ENCODE data around the gene FRMD5.
"Not testable (repeated sequence)": the region's sequence is repeated elsewhere in the genome, so short reads cannot be mapped to it uniquely, and the experiment has no call there.

FRMD5 gene

GRCh38 chr15:44195151-44195740, at the start of gene FRMD5:
Gene FRMD5, minus strand, starts transcription at chr15:44195271.
- in situ Hi-C loops (cut with MboI; ENCODE audit: low pct_unique_long_range_greater_than_20kb, low sequenced_read_pairs, unreplicated experiment), result no loop called here
- DNase-seq (ENCODE audit: low spot score), result peak; percentile 97
- peak; percentile 4 for TF ChIP-seq CTCF (IDR thresholded peaks at IDR 0.05; ENCODE audit: extremely low read depth, insufficient read depth, missing control alignments)

- TF ChIP-seq CTCF (IDR thresholded peaks at IDR 0.05; ENCODE audit: extremely low read depth, insufficient read depth, missing control alignments), result no peak
- DNase-seq (ENCODE audit: low spot score), result no peak
- in situ Hi-C loops (cut with MboI; ENCODE audit: low pct_unique_long_range_greater_than_20kb, low sequenced_read_pairs, unreplicated experiment), result no loop called here
Measured at GRCh38 chr15:44243829-44244228, 48.8 kb upstream of the FRMD5 start.

GRCh38 chr15:44243141-44243540, 48.1 kb upstream of the FRMD5 start:
- DNase-seq (ENCODE audit: low spot score), result no peak
- no peak for TF ChIP-seq CTCF (IDR thresholded peaks at IDR 0.05; ENCODE audit: extremely low read depth, insufficient read depth, missing control alignments)
- in situ Hi-C loops (cut with MboI; ENCODE audit: low pct_unique_long_range_greater_than_20kb, low sequenced_read_pairs, unreplicated experiment), result no loop called here

GRCh38 chr15:44231842-44232241, 36.8 kb upstream of the FRMD5 start:
- in situ Hi-C loops (cut with MboI; ENCODE audit: low pct_unique_long_range_greater_than_20kb, low sequenced_read_pairs, unreplicated experiment), result no loop called here
- no peak for DNase-seq (ENCODE audit: low spot score)

GRCh38 chr15:44229301-44229700, 34.2 kb upstream of the FRMD5 start:
- in situ Hi-C loops (cut with MboI; ENCODE audit: low pct_unique_long_range_greater_than_20kb, low sequenced_read_pairs, unreplicated experiment), result loop anchor here (10.0 kb wide), 1 partner anchor 324 kb away; no protein-coding TSS in a partner anchor
- DNase-seq (ENCODE audit: low spot score), result not testable (repeated sequence)

More at GRCh38 chr15:44231842-44232241, 36.8 kb upstream of the FRMD5 start:
- no peak for TF ChIP-seq CTCF (IDR thresholded peaks at IDR 0.05; ENCODE audit: extremely low read depth, insufficient read depth, missing control alignments)

- DNase-seq (ENCODE audit: low spot score), result no peak
- in situ Hi-C loops (cut with MboI; ENCODE audit: low pct_unique_long_range_greater_than_20kb, low sequenced_read_pairs, unreplicated experiment), result loop anchor here (10.0 kb wide), 1 partner anchor 323 kb away; no protein-coding TSS in a partner anchor
- TF ChIP-seq CTCF (IDR thresholded peaks at IDR 0.05; ENCODE audit: extremely low read depth, insufficient read depth, missing control alignments), result no peak
Measured at GRCh38 chr15:44227584-44227983, 32.5 kb upstream of the FRMD5 start.

GRCh38 chr15:44227001-44227400, 31.9 kb upstream of the FRMD5 start:
- in situ Hi-C loops (cut with MboI; ENCODE audit: low pct_unique_long_range_greater_than_20kb, low sequenced_read_pairs, unreplicated experiment), result loop anchor here (10.0 kb wide), 1 partner anchor 322 kb away; no protein-coding TSS in a partner anchor
- DNase-seq (ENCODE audit: low spot score), result not testable (repeated sequence)

- in situ Hi-C loops (cut with MboI; ENCODE audit: low pct_unique_long_range_greater_than_20kb, low sequenced_read_pairs, unreplicated experiment), result loop anchor here (10.0 kb wide), 1 partner anchor 318 kb away; no protein-coding TSS in a partner anchor
- no peak for DNase-seq (ENCODE audit: low spot score)
- no peak for TF ChIP-seq CTCF (IDR thresholded peaks at IDR 0.05; ENCODE audit: extremely low read depth, insufficient read depth, missing control alignments)
Measured at GRCh38 chr15:44222478-44222877, 27.4 kb upstream of the FRMD5 start.
